HG02610 (cell line): Measurements from ENCODE around the gene MX1.

Source experiments
- ATAC-seq: cut with Tn5 transposase; IDR thresholded peaks from one replicate; pipeline ENCODE4 v1.9.1; 2021; ENCODE audit warnings: mild to moderate bottlenecking, moderate library complexity; ENCODE audit not compliant: unreplicated experiment

Gene MX1

GRCh38 chr21:41458559-41458958, 32.5 kb downstream of the MX1 start:
- ATAC-seq: no peak

- no peak for ATAC-seq
Measured at GRCh38 chr21:41459884-41460534, 34.0 kb downstream of the MX1 start.

- ATAC-seq: no peak
Measured at GRCh38 chr21:41460578-41461527, 34.8 kb downstream of the MX1 start.

GRCh38 chr21:41465176-41465781, 39.2 kb downstream of the MX1 start:
- ATAC-seq: no peak

GRCh38 chr21:41466024-41466820, 40.2 kb downstream of the MX1 start:
- no peak for ATAC-seq

- no peak for ATAC-seq
Measured at GRCh38 chr21:41470054-41470453, 44.0 kb downstream of the MX1 start.

GRCh38 chr21:41472753-41473548, 46.9 kb downstream of the MX1 start:
- no peak for ATAC-seq

GRCh38 chr21:41475714-41476420, 49.8 kb downstream of the MX1 start:
- ATAC-seq: no peak

GRCh38 chr21:41477641-41478318, 51.7 kb downstream of the MX1 start:
- ATAC-seq: no peak

GRCh38 chr21:41478319-41479177, 52.5 kb downstream of the MX1 start:
- no peak for ATAC-seq

GRCh38 chr21:41479686-41480085, 53.6 kb downstream of the MX1 start:
- no peak for ATAC-seq

- no peak for ATAC-seq
Measured at GRCh38 chr21:41480086-41480690, 54.1 kb downstream of the MX1 start.

GRCh38 chr21:41481191-41481590, 55.2 kb downstream of the MX1 start:
- no peak for ATAC-seq

GRCh38 chr21:41482301-41482700, 56.3 kb downstream of the MX1 start:
- no peak for ATAC-seq

GRCh38 chr21:41482980-41483379, 56.9 kb downstream of the MX1 start:
- ATAC-seq: no peak

- ATAC-seq: no peak
Measured at GRCh38 chr21:41483415-41483814, 57.4 kb downstream of the MX1 start.

- ATAC-seq: no peak
Measured at GRCh38 chr21:41483973-41484372, 57.9 kb downstream of the MX1 start.

- ATAC-seq: no peak
Measured at GRCh38 chr21:41487082-41487481, 61.0 kb downstream of the MX1 start.
